Mesenchymal stem cell (in vitro differentiated cells and primary cell): ENCODE measurements around the gene CRHBP.

ENCODE experiments used
- DNase-seq: peaks from one replicate; pipeline ENCODE4 v3.0.0-alpha.2; 2013
- H2AFZ ChIP-seq: one replicate; pipeline ENCODE4 v1.6.1; 2013; ENCODE audit warnings: low read depth, mild to moderate bottlenecking, control low read depth, inconsistent platforms, low read length, moderate library complexity
- H2AK5ac ChIP-seq: 2 replicates; pipeline ENCODE4 v1.6.1; 2013; ENCODE audit warnings: low read length, moderate library complexity, mild to moderate bottlenecking, inconsistent platforms; ENCODE audit not compliant: severe bottlenecking
- H2BK120ac ChIP-seq: one replicate; pipeline ENCODE4 v1.6.1; 2013; ENCODE audit warnings: low read depth, mild to moderate bottlenecking, inconsistent platforms, low read length, moderate library complexity
- H2BK12ac ChIP-seq, 2 experiments: one replicate each; pipeline ENCODE4 v1.6.1; 2013; ENCODE audit warnings: inconsistent platforms in 2 of 2, low read length in 2 of 2, mild to moderate bottlenecking in 2 of 2, moderate library complexity in 2 of 2, control low read depth in 1 of 2
- H2BK15ac ChIP-seq: one replicate; pipeline ENCODE4 v1.6.1; 2013; ENCODE audit warnings: mild to moderate bottlenecking, low read depth, inconsistent platforms; ENCODE audit not compliant: poor library complexity, severe bottlenecking
- H2BK5ac ChIP-seq: 2 replicates; pipeline ENCODE4 v1.6.1; 2013; ENCODE audit warnings: low read depth, mild to moderate bottlenecking, low read length, control low read depth, inconsistent platforms; ENCODE audit not compliant: poor library complexity, severe bottlenecking
- H3K14ac ChIP-seq, 2 experiments: one replicate each; pipeline ENCODE4 v1.6.1; 2013; ENCODE audit warnings: inconsistent platforms in 2 of 2, low read length in 2 of 2, control low read depth in 1 of 2, mild to moderate bottlenecking in 1 of 2, moderate library complexity in 1 of 2
- H3K18ac ChIP-seq, 2 experiments: one replicate each; pipeline ENCODE4 v1.6.1; 2013; ENCODE audit warnings: inconsistent platforms in 2 of 2, low read length in 2 of 2, control low read depth in 1 of 2, low read depth in 1 of 2, mild to moderate bottlenecking in 1 of 2
- H3K23ac ChIP-seq, 2 experiments: one replicate each; pipeline ENCODE4 v1.6.1; 2013; ENCODE audit warnings: inconsistent platforms in 2 of 2, low read length in 2 of 2, mild to moderate bottlenecking in 2 of 2, moderate library complexity in 2 of 2, control low read depth in 1 of 2
- H3K27ac ChIP-seq: 2 replicates; pipeline ENCODE4 v1.5.1; 2013; ENCODE audit warnings: mild to moderate bottlenecking, moderate library complexity, low read length, control low read depth, inconsistent platforms; ENCODE audit not compliant: poor library complexity, severe bottlenecking
- H3K27me3 ChIP-seq, 2 experiments: 2 replicates each; pipeline versions ENCODE4 v1.6.1 to v1.7.0; 2013; ENCODE audit warnings: low read length in 2 of 2, mild to moderate bottlenecking in 2 of 2, moderate library complexity in 2 of 2, control low read depth in 1 of 2, inconsistent platforms in 1 of 2; ENCODE audit not compliant: control insufficient read depth in 1 of 2, insufficient read depth in 1 of 2
- H3K36me3 ChIP-seq, 2 experiments: 2 replicates each; pipeline versions ENCODE4 v1.6.1 to v1.7.0; 2013; ENCODE audit warnings: low read length in 2 of 2, control low read depth in 1 of 2, inconsistent platforms in 1 of 2, low read depth in 1 of 2, mild to moderate bottlenecking in 1 of 2; ENCODE audit not compliant: insufficient read depth in 2 of 2, control insufficient read depth in 1 of 2
- H3K4ac ChIP-seq, 2 experiments: one replicate each; pipeline ENCODE4 v1.6.1; 2013; ENCODE audit warnings: inconsistent platforms in 2 of 2, low read length in 2 of 2, mild to moderate bottlenecking in 2 of 2, moderate library complexity in 2 of 2, control low read depth in 1 of 2, low read depth in 1 of 2
- H3K4me1 ChIP-seq: 2 replicates; pipeline ENCODE4 v1.6.1; 2013; ENCODE audit warnings: low read depth, low read length, control low read depth; ENCODE audit not compliant: control insufficient read depth, insufficient read depth
- H3K4me2 ChIP-seq: 2 replicates; pipeline ENCODE4 v1.6.1; 2013; ENCODE audit warnings: low read length, mild to moderate bottlenecking, inconsistent platforms; ENCODE audit not compliant: poor library complexity, severe bottlenecking
- H3K4me3 ChIP-seq, 2 experiments: 2 replicates each; pipeline versions ENCODE4 v1.5.1 to v1.7.0; 2013; ENCODE audit warnings: low read length in 2 of 2, mild to moderate bottlenecking in 2 of 2, control low read depth in 1 of 2, low read depth in 1 of 2; ENCODE audit not compliant: insufficient read depth in 1 of 2
- H3K79me1 ChIP-seq: replicated peaks from 2 replicates; pipeline ENCODE4 v1.6.1; 2013; ENCODE audit warnings: mild to moderate bottlenecking, control low read depth, low read length, inconsistent platforms; ENCODE audit not compliant: poor library complexity, severe bottlenecking
- H3K9ac ChIP-seq: 2 replicates; pipeline ENCODE4 v1.7.0; 2013; ENCODE audit warnings: mild to moderate bottlenecking, low read length, moderate library complexity
- H3K9me3 ChIP-seq: 2 replicates; pipeline ENCODE4 v1.7.0; 2013; ENCODE audit warnings: mild to moderate bottlenecking, low read length; ENCODE audit not compliant: control insufficient read depth
- H4K8ac ChIP-seq: one replicate; pipeline ENCODE4 v1.6.1; 2013; ENCODE audit warnings: inconsistent platforms, mild to moderate bottlenecking, low read length, moderate library complexity
- H4K91ac ChIP-seq: one replicate; pipeline ENCODE4 v1.6.1; 2013; ENCODE audit warnings: mild to moderate bottlenecking, low read length, inconsistent platforms
- WGBS: methylation state at CpG from one replicate; pipeline ENCODE4 v1.1.7; 2013; ENCODE audit warnings: mixed read lengths; 5-methylcytosine and 5-hydroxymethylcytosine counted together

The CRHBP gene

GRCh38 chr5:76946090-76946489 lies 6.8 kb upstream of the CRHBP start:
- Histone ChIP-seq H3K27me3 (no peaks in the 10 kb centered on the region), H3K4ac (no peak overlapping the region), H2AK5ac (no peak overlapping the region), H2BK120ac (no peak overlapping the region), H3K4me3 (no peak overlapping the region), H4K91ac (no peak overlapping the region), H2BK12ac (no peak overlapping the region), H3K9me3 (no peaks in the 10 kb centered on the region), H3K9ac (no peak overlapping the region), H3K79me1 (peaks cover 4% of the 10 kb centered on the region), H3K4me1 (peaks cover 16% of the 10 kb centered on the region), H3K23ac (no peak overlapping the region), H3K27ac (no peak overlapping the region), H3K4me2 (no peak overlapping the region), H2AFZ (no peak overlapping the region), H4K8ac (no peak overlapping the region), H2BK15ac (no peak overlapping the region), H2BK5ac (no peak overlapping the region), H3K14ac (no peak overlapping the region), H3K36me3 (no peaks in the 10 kb centered on the region), H3K18ac (no peak overlapping the region)
- WGBS: 100% methylated on average over 2 of the region's 2 CpGs
- no peak for DNase-seq

- H2BK120ac ChIP-seq: no peak overlapping the region
- H3K9me3 ChIP-seq: no peaks in the 10 kb centered on the region
- H3K27me3 ChIP-seq: peaks cover 0 to 8% of the 10 kb centered on the region in 2 experiments
- H4K91ac ChIP-seq: no peak overlapping the region
- H3K4ac ChIP-seq: no peak overlapping the region
- no peak overlapping the region for H3K4me3 ChIP-seq
- no peak overlapping the region for H4K8ac ChIP-seq
- WGBS: 52% methylated on average over 3 of the region's 4 CpGs
- H2BK5ac ChIP-seq: no peak overlapping the region
- no peaks in the 10 kb centered on the region for H3K36me3 ChIP-seq
- H3K23ac ChIP-seq: no peak overlapping the region
- H2AK5ac ChIP-seq: peak overlapping the region; percentile 41
- no peak overlapping the region for H3K27ac ChIP-seq
- H3K4me2 ChIP-seq: no peak overlapping the region
- no peak overlapping the region for H2AFZ ChIP-seq
- H3K18ac ChIP-seq: no peak overlapping the region
- peaks cover 16% of the 10 kb centered on the region for H3K4me1 ChIP-seq
- no peak overlapping the region for H3K14ac ChIP-seq
- H3K9ac ChIP-seq: no peak overlapping the region
- peaks cover 4% of the 10 kb centered on the region for H3K79me1 ChIP-seq
- DNase-seq: no peak
- no peak overlapping the region for H2BK12ac ChIP-seq
- H2BK15ac ChIP-seq: no peak overlapping the region
These were observed 5.8 kb upstream of the CRHBP start for GRCh38 chr5:76947082-76947503.

GRCh38 chr5:76953551-76954382 lies 922 bp downstream of the CRHBP start:
- peak overlapping the region; percentile 72 to 81 for H3K4me3 ChIP-seq
- H2BK5ac ChIP-seq: no peak overlapping the region
- H3K4me2 ChIP-seq: peak overlapping the region; percentile 90
- H3K18ac ChIP-seq: peak overlapping the region in 1 of 2 experiments; percentile 38
- H4K91ac ChIP-seq: peak overlapping the region; percentile 49
- H3K9me3 ChIP-seq: no peaks in the 10 kb centered on the region
- peak overlapping the region; percentile 78 for H2AFZ ChIP-seq
- H2BK12ac ChIP-seq: no peak overlapping the region
- no peaks in the 10 kb centered on the region for H3K36me3 ChIP-seq
- H2BK15ac ChIP-seq: no peak overlapping the region
- H3K14ac ChIP-seq: peak overlapping the region in 1 of 2 experiments; percentile 83
- peak overlapping the region in 1 of 2 experiments; percentile 79 for H3K23ac ChIP-seq
- DNase-seq: peak; percentile 44
- WGBS: under 1% methylated on average over 74 of the region's 81 CpGs
- peaks cover 0 to 45% of the 10 kb centered on the region in 2 experiments for H3K27me3 ChIP-seq
- no peak overlapping the region for H2BK120ac ChIP-seq
- no peak overlapping the region for H3K9ac ChIP-seq
- H2AK5ac ChIP-seq: peak overlapping the region; percentile 22
- H4K8ac ChIP-seq: peak overlapping the region; percentile 14
- H3K4ac ChIP-seq: no peak overlapping the region
- H3K79me1 ChIP-seq: peaks cover 15% of the 10 kb centered on the region
- H3K4me1 ChIP-seq: peaks cover 13% of the 10 kb centered on the region
- H3K27ac ChIP-seq: no peak overlapping the region

GRCh38 chr5:76954383-76954763 lies 1.5 kb downstream of the CRHBP start:
- Histone ChIP-seq H4K91ac (no peak overlapping the region), H3K27ac (no peak overlapping the region), H3K18ac (peak overlapping the region in 1 of 2 experiments; percentile 38), H3K14ac (peak overlapping the region in 1 of 2 experiments; percentile 83), H2AFZ (peak overlapping the region; percentile 78), H3K36me3 (no peaks in the 10 kb centered on the region), H3K4me3 (peak overlapping the region; percentile 72 to 81), H4K8ac (peak overlapping the region; percentile 19), H3K9ac (no peak overlapping the region), H3K79me1 (peaks cover 15% of the 10 kb centered on the region), H2BK120ac (no peak overlapping the region), H2BK15ac (no peak overlapping the region), H2BK12ac (no peak overlapping the region), H3K27me3 (peaks cover 0 to 45% of the 10 kb centered on the region in 2 experiments), H3K4ac (no peak overlapping the region), H3K4me2 (peak overlapping the region; percentile 90), H3K9me3 (no peaks in the 10 kb centered on the region), H2AK5ac (peak overlapping the region; percentile 23), H3K4me1 (peaks cover 13% of the 10 kb centered on the region), H2BK5ac (no peak overlapping the region), H3K23ac (no peak overlapping the region)
- WGBS: 9% methylated on average over 25 of the region's 25 CpGs
- DNase-seq: no peak
